Tibial artery (tissue), 4 donors: ENCODE data around the gene STH.

ENCODE experiments used
- DNase-seq, 2 donors: peaks; one replicate each; pipeline ENCODE4 v3.0.0-alpha.2; 2019
- H3K27ac ChIP-seq, 2 donors: fragments of 200-600 bp; sonication (generic) in 1 of 2; 1 replicate in 1 of 2; 2 replicates in 1 of 2; pipeline ENCODE4 v1.5.1; 2018 to 2019; ENCODE audit warnings: mild to moderate bottlenecking in 1 of 2
- H3K27me3 ChIP-seq, 2 donors: fragments of 200-600 bp; sonication (generic) in 1 of 2; one replicate each; pipeline versions ENCODE4 v1.5.1 to v1.6.0; 2016 to 2019
- H3K36me3 ChIP-seq, 3 donors: fragments of 200-600 bp; sonication (generic) in 2 of 3; one replicate each; pipeline ENCODE4 v1.5.1; 2016 to 2019; ENCODE audit warnings: mild to moderate bottlenecking in 2 of 3
- H3K4me1 ChIP-seq, 4 donors: fragments of 200-600 bp; sonication (generic) in 2 of 4; 1 replicate in 3 of 4; 2 replicates in 1 of 4; pipeline ENCODE4 v1.5.1; 2016 to 2019
- H3K4me3 ChIP-seq, 2 donors: fragments of 200-600 bp; sonication (generic) in 1 of 2; 1 replicate in 1 of 2; 2 replicates in 1 of 2; pipeline ENCODE4 v1.5.1; 2018 to 2019; ENCODE audit warnings: mild to moderate bottlenecking in 2 of 2
- H3K9me3 ChIP-seq, 3 donors: fragments of 200-600 bp; sonication (generic) in 1 of 3; one replicate each; pipeline ENCODE4 v1.5.1; 2016 to 2019
- intact Hi-C: fragments of 100-400 bp; cut with DNase I; formaldehyde crosslinking; loops from one replicate; pipeline ENCODE4 v1.15.0; 2023; ENCODE audit warnings: low total_unique reads
- TF ChIP-seq, protein P1 (sequence below), 2 experiments: fragments of 200-600 bp in 1 of 2; fragments of 450-650 bp in 1 of 2; IDR thresholded peaks; one replicate each; pipeline ENCODE4 v1.5.1; 2017 to 2019; ENCODE audit warnings: antibody characterized with exemption in 2 of 2, mild to moderate bottlenecking in 1 of 2, moderate library complexity in 1 of 2

Gene STH

DNA sequence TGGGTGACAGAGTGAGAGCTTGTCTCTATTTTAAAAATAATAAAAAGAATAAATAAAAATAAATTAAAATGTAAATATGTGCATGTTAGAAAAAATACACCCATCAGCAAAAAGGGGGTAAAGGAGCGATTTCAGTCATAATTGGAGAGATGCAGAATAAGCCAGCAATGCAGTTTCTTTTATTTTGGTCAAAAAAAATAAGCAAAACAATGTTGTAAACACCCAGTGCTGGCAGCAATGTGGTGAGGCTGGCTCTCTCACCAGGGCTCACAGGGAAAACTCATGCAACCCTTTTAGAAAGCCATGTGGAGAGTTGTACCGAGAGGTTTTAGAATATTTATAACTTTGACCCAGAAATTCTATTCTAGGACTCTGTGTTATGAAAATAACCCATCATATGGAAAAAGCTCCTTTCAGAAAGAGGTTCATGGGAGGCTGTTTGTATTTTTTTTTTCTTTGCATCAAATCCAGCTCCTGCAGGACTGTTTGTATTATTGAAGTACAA is 8.5 kb downstream of the STH start:
- no peak overlapping the region for H3K4me3 ChIP-seq
- DNase-seq: no peak
- peaks cover 0 to 33% (median 10%) of the 10 kb centered on the region in 4 donors for H3K4me1 ChIP-seq
- no peaks in the 10 kb centered on the region for H3K9me3 ChIP-seq
- intact Hi-C loops: no loop called here
- H3K27me3 ChIP-seq: peaks cover 0 to 7% of the 10 kb centered on the region in 2 donors
- H3K27ac ChIP-seq: no peak overlapping the region
- no peaks in the 10 kb centered on the region for H3K36me3 ChIP-seq
- TF ChIP-seq, protein P1, sequence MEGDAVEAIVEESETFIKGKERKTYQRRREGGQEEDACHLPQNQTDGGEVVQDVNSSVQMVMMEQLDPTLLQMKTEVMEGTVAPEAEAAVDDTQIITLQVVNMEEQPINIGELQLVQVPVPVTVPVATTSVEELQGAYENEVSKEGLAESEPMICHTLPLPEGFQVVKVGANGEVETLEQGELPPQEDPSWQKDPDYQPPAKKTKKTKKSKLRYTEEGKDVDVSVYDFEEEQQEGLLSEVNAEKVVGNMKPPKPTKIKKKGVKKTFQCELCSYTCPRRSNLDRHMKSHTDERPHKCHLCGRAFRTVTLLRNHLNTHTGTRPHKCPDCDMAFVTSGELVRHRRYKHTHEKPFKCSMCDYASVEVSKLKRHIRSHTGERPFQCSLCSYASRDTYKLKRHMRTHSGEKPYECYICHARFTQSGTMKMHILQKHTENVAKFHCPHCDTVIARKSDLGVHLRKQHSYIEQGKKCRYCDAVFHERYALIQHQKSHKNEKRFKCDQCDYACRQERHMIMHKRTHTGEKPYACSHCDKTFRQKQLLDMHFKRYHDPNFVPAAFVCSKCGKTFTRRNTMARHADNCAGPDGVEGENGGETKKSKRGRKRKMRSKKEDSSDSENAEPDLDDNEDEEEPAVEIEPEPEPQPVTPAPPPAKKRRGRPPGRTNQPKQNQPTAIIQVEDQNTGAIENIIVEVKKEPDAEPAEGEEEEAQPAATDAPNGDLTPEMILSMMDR (IDR thresholded peaks at IDR 0.05): no peak

DNA sequence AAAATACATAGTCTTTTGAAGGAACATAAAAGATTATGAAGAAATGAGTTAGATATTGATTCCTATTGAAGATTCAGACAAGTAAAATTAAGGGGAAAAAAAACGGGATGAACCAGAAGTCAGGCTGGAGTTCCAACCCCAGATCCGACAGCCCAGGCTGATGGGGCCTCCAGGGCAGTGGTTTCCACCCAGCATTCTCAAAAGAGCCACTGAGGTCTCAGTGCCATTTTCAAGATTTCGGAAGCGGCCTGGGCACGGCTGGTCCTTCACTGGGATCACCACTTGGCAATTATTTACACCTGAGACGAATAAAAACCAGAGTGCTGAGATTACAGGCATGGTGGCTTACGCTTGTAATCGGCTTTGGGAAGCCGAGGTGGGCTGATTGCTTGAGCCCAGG is 9.5 kb downstream of the STH start:
- no peaks in the 10 kb centered on the region for H3K9me3 ChIP-seq
- TF ChIP-seq, protein P1 (IDR thresholded peaks at IDR 0.05): no peak
- no peak overlapping the region for H3K27ac ChIP-seq
- H3K27me3 ChIP-seq: peaks cover 0 to 7% of the 10 kb centered on the region in 2 donors
- intact Hi-C loops: no loop called here
- peaks cover 0 to 23% (median 7%) of the 10 kb centered on the region in 4 donors for H3K4me1 ChIP-seq
- H3K4me3 ChIP-seq: no peak overlapping the region
- DNase-seq: no peak
- no peaks in the 10 kb centered on the region for H3K36me3 ChIP-seq

DNA sequence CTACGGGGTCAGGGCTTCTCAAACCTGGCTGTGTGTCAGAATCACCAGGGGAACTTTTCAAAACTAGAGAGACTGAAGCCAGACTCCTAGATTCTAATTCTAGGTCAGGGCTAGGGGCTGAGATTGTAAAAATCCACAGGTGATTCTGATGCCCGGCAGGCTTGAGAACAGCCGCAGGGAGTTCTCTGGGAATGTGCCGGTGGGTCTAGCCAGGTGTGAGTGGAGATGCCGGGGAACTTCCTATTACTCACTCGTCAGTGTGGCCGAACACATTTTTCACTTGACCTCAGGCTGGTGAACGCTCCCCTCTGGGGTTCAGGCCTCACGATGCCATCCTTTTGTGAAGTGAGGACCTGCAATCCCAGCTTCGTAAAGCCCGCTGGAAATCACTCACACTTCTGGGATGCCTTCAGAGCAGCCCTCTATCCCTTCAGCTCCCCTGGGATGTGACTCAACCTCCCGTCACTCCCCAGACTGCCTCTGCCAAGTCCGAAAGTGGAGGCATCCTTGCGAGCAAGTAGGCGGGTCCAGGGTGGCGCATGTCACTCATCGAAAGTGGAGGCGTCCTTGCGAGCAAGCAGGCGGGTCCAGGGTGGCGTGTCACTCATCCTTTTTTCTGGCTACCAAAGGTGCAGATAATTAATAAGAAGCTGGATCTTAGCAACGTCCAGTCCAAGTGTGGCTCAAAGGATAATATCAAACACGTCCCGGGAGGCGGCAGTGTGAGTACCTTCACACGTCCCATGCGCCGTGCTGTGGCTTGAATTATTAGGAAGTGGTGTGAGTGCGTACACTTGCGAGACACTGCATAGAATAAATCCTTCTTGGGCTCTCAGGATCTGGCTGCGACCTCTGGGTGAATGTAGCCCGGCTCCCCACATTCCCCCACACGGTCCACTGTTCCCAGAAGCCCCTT is 10.9 kb downstream of the STH start:
- TF ChIP-seq, protein P1 (IDR thresholded peaks at IDR 0.05): no peak
- Histone ChIP-seq H3K9me3 (no peaks in the 10 kb centered on the region), H3K36me3 (no peaks in the 10 kb centered on the region), H3K27me3 (peaks cover 0 to 7% of the 10 kb centered on the region in 2 donors), H3K27ac (no peak overlapping the region), H3K4me1 (peaks cover 0 to 15% (median 3%) of the 10 kb centered on the region in 4 donors), H3K4me3 (no peak overlapping the region)
- intact Hi-C loops: no loop called here
- peak in 1 of 2 donors; percentile 71 for DNase-seq

DNA sequence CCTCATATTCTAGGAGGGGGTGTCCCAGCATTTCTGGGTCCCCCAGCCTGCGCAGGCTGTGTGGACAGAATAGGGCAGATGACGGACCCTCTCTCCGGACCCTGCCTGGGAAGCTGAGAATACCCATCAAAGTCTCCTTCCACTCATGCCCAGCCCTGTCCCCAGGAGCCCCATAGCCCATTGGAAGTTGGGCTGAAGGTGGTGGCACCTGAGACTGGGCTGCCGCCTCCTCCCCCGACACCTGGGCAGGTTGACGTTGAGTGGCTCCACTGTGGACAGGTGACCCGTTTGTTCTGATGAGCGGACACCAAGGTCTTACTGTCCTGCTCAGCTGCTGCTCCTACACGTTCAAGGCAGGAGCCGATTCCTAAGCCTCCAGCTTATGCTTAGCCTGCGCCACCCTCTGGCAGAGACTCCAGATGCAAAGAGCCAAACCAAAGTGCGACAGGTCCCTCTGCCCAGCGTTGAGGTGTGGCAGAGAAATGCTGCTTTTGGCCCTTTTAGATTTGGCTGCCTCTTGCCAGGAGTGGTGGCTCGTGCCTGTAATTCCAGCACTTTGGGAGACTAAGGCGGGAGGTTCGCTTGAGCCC is 11.6 kb downstream of the STH start:
- intact Hi-C loops: no loop called here
- H3K36me3 ChIP-seq: no peaks in the 10 kb centered on the region
- H3K27ac ChIP-seq: no peak overlapping the region
- peaks cover 0 to 7% of the 10 kb centered on the region in 2 donors for H3K27me3 ChIP-seq
- TF ChIP-seq, protein P1 (IDR thresholded peaks at IDR 0.05): no peak
- no peak for DNase-seq
- H3K4me3 ChIP-seq: no peak overlapping the region
- peaks cover 0 to 15% (median 3%) of the 10 kb centered on the region in 4 donors for H3K4me1 ChIP-seq
- no peaks in the 10 kb centered on the region for H3K9me3 ChIP-seq

DNA sequence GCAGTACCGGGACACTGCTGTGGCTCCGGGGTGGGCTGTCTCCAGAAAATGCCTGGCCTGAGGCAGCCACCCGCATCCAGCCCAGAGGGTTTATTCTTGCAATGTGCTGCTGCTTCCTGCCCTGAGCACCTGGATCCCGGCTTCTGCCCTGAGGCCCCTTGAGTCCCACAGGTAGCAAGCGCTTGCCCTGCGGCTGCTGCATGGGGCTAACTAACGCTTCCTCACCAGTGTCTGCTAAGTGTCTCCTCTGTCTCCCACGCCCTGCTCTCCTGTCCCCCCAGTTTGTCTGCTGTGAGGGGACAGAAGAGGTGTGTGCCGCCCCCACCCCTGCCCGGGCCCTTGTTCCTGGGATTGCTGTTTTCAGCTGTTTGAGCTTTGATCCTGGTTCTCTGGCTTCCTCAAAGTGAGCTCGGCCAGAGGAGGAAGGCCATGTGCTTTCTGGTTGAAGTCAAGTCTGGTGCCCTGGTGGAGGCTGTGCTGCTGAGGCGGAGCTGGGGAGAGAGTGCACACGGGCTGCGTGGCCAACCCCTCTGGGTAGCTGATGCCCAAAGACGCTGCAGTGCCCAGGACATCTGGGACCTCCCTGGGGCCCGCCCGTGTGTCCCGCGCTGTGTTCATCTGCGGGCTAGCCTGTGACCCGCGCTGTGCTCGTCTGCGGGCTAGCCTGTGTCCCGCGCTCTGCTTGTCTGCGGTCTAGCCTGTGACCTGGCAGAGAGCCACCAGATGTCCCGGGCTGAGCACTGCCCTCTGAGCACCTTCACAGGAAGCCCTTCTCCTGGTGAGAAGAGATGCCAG is 12.9 kb downstream of the STH start:
- peaks cover 0 to 15% (median 3%) of the 10 kb centered on the region in 4 donors for H3K4me1 ChIP-seq
- TF ChIP-seq, protein P1 (IDR thresholded peaks at IDR 0.05): no peak
- no peak for DNase-seq
- no peak overlapping the region for H3K4me3 ChIP-seq
- H3K36me3 ChIP-seq: no peaks in the 10 kb centered on the region
- peaks cover 0 to 7% of the 10 kb centered on the region in 2 donors for H3K27me3 ChIP-seq
- intact Hi-C loops: no loop called here
- H3K27ac ChIP-seq: no peak overlapping the region
- no peaks in the 10 kb centered on the region for H3K9me3 ChIP-seq
